OCI-M2 (cell line): ENCODE measurements around the gene STAC2.
A peak's percentile ranks its signal among the peaks of the same experiment; 100 is the strongest.
"Not testable (repeated sequence)": the region's sequence is repeated elsewhere in the genome, so short reads cannot be mapped to it uniquely, and the experiment has no call there.

Source experiments
- DNase-seq: peaks from one replicate; lab custom pipeline; 2025; ENCODE audit not compliant: unreplicated experiment; lab: John Stamatoyannopoulos, UW

STAC2 gene

GRCh38 chr17:39225308-39225958 is at the start of gene STAC2:
Gene STAC2 (minus strand): TSS chr17:39225945. CDS start chr17:39225502, 443 bp downstream.
- DNase-seq, result no peak

GRCh38 chr17:39271546-39271945 is 45.8 kb upstream of the STAC2 start:
- DNase-seq, result no peak

GRCh38 chr17:39270923-39271322 is 45.2 kb upstream of the STAC2 start:
- no peak for DNase-seq

GRCh38 chr17:39264119-39264518 is 38.4 kb upstream of the STAC2 start:
- DNase-seq, result no peak

- no peak for DNase-seq
Measured at GRCh38 chr17:39261286-39261685, 35.5 kb upstream of the STAC2 start.

GRCh38 chr17:39252788-39253460 is 27.2 kb upstream of the STAC2 start:
- DNase-seq, result no peak

- no peak for DNase-seq
Measured at GRCh38 chr17:39251997-39252396, 26.3 kb upstream of the STAC2 start.

GRCh38 chr17:39250076-39250475 is 24.3 kb upstream of the STAC2 start:
- not testable (repeated sequence) for DNase-seq

GRCh38 chr17:39246274-39246673 is 20.5 kb upstream of the STAC2 start:
- DNase-seq, result no peak

- DNase-seq, result peak; percentile 41
Measured at GRCh38 chr17:39244600-39245570, 19.1 kb upstream of the STAC2 start.

GRCh38 chr17:39244016-39244599 is 18.4 kb upstream of the STAC2 start:
- DNase-seq, result no peak

GRCh38 chr17:39243155-39243554 is 17.4 kb upstream of the STAC2 start:
- DNase-seq, result no peak

- no peak for DNase-seq
Measured at GRCh38 chr17:39240631-39241030, 14.9 kb upstream of the STAC2 start.

GRCh38 chr17:39239640-39240314 is 14.0 kb upstream of the STAC2 start:
- DNase-seq, result no peak

- DNase-seq, result no peak
Measured at GRCh38 chr17:39238311-39238972, 12.7 kb upstream of the STAC2 start.

GRCh38 chr17:39237586-39237985 is 11.8 kb upstream of the STAC2 start:
- DNase-seq, result no peak

- DNase-seq, result no peak
Measured at GRCh38 chr17:39236981-39237441, 11.3 kb upstream of the STAC2 start.

- DNase-seq, result no peak
Measured at GRCh38 chr17:39236450-39236927, 10.7 kb upstream of the STAC2 start.

- DNase-seq, result peak; percentile 20
Measured at GRCh38 chr17:39235555-39236449, 10.1 kb upstream of the STAC2 start.
